PFSK-1 (cell line): ENCODE results near the gene MPP3.

Experiments used
- FOXP2 ChIP-seq: optimal IDR thresholded peaks from 2 replicates; pipeline ENCODE3; 2011; ENCODE audit warnings: borderline replicate concordance, control low read depth, inconsistent platforms; ENCODE audit not compliant: insufficient read depth; ENCODE audit errors: extremely low read length, extremely low read depth
- POLR2AphosphoS5 ChIP-seq: IDR thresholded peaks from 2 replicates; pipeline ENCODE4 v1.6.1; 2012; ENCODE audit warnings: low read depth, mild to moderate bottlenecking, control low read depth, low read length, moderate library complexity
- SIN3A ChIP-seq: IDR thresholded peaks from 2 replicates; pipeline ENCODE4 v1.6.1; 2012; ENCODE audit warnings: mild to moderate bottlenecking, low read length, moderate library complexity, borderline replicate concordance; ENCODE audit not compliant: insufficient read depth
- TAF1 ChIP-seq: IDR thresholded peaks from 2 replicates; pipeline ENCODE4 v1.6.1; 2012; ENCODE audit warnings: low read length, control low read depth, borderline replicate concordance; ENCODE audit not compliant: insufficient read depth
- TF ChIP-seq, protein P1 (sequence below), 2 experiments: IDR thresholded peaks; 2 replicates each; pipeline versions ENCODE4 v1.6.1 to v1.8.0; 2011 to 2012; ENCODE audit warnings: low read depth in 2 of 2, low read length in 2 of 2, control low read depth in 1 of 2, inconsistent platforms in 1 of 2, mild to moderate bottlenecking in 1 of 2, moderate library complexity in 1 of 2; ENCODE audit not compliant: insufficient read depth in 1 of 2

MPP3 gene

DNA sequence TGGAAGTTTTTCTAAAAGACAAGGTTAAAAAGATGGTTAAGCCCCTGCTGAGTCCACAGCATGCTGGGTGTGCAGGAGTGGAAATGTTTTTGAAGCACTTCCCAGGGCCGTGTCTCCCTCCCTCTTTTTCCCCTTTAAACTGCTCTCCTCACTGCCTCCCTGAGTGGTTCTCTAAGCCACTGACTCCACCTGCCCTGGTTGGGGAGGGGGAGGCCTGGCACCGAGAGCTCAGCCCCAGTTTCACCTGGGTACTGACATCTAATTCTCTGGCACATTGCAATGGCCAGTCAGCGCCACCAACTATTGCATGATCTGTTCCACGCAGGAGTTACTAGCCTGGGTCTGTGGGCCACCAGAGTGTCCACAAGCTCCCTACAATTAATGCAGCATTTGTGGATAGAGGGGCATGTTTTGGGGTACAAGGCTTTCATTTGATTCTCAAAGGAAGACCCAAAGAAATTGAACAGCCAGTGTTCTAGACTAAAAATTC, 22.7 kb downstream of the MPP3 start:
- TF ChIP-seq TAF1: no peak
- TF ChIP-seq, protein P1, sequence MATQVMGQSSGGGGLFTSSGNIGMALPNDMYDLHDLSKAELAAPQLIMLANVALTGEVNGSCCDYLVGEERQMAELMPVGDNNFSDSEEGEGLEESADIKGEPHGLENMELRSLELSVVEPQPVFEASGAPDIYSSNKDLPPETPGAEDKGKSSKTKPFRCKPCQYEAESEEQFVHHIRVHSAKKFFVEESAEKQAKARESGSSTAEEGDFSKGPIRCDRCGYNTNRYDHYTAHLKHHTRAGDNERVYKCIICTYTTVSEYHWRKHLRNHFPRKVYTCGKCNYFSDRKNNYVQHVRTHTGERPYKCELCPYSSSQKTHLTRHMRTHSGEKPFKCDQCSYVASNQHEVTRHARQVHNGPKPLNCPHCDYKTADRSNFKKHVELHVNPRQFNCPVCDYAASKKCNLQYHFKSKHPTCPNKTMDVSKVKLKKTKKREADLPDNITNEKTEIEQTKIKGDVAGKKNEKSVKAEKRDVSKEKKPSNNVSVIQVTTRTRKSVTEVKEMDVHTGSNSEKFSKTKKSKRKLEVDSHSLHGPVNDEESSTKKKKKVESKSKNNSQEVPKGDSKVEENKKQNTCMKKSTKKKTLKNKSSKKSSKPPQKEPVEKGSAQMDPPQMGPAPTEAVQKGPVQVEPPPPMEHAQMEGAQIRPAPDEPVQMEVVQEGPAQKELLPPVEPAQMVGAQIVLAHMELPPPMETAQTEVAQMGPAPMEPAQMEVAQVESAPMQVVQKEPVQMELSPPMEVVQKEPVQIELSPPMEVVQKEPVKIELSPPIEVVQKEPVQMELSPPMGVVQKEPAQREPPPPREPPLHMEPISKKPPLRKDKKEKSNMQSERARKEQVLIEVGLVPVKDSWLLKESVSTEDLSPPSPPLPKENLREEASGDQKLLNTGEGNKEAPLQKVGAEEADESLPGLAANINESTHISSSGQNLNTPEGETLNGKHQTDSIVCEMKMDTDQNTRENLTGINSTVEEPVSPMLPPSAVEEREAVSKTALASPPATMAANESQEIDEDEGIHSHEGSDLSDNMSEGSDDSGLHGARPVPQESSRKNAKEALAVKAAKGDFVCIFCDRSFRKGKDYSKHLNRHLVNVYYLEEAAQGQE (IDR thresholded peaks at IDR 0.05; ENCODE audit: insufficient read depth in 1 of 2, low read depth in 2 of 2, low read length in 2 of 2): no peak
- no peak for TF ChIP-seq SIN3A
- TF ChIP-seq POLR2AphosphoS5: no peak
- TF ChIP-seq FOXP2: no peak

DNA sequence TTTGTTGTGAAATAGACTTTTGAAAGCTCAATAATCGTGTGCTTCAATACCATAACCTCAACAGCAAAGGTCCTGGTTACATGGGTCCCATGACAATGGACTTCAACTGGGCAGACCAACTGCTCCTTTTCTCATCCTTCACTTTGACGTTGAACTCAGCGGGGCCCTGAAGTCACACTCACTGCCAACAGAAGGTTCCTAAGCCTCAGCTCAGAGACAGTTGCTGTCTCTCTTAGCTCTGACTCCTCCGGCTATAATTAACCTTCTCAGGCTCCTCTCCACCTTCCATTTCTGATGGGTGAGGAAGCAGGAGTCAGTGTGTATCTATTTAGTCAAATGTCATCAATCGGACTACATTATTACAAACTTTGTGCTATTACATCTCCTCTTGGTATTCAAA, 23.8 kb downstream of the MPP3 start:
- TF ChIP-seq, protein P1 (IDR thresholded peaks at IDR 0.05; ENCODE audit: insufficient read depth in 1 of 2, low read depth in 2 of 2, low read length in 2 of 2): no peak
- TF ChIP-seq POLR2AphosphoS5 (no peak), FOXP2 (no peak), TAF1 (no peak), SIN3A (no peak)

DNA sequence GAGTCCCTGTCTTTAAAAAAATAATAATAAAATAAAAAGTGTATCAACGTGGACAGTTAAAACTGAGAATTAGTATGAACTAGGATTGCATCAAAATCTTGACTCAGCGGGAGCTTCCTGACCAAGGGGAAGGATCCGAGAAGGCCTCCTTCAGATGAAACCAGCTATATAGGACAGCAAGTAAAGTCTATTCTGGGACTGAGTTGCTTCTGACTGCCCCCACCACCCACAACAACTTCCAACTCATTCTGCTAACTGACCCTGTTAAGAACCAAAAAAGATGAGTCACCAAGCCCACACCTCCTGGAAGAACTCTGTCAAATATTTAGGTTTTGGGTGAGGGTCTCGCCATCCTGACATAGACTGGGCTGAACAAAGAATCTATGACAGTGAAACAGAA, 24.9 kb downstream of the MPP3 start:
- TF ChIP-seq, protein P1 (IDR thresholded peaks at IDR 0.05; ENCODE audit: insufficient read depth in 1 of 2, low read depth in 2 of 2, low read length in 2 of 2): no peak
- TF ChIP-seq FOXP2: no peak
- TF ChIP-seq POLR2AphosphoS5: no peak
- TF ChIP-seq SIN3A: no peak
- no peak for TF ChIP-seq TAF1

DNA sequence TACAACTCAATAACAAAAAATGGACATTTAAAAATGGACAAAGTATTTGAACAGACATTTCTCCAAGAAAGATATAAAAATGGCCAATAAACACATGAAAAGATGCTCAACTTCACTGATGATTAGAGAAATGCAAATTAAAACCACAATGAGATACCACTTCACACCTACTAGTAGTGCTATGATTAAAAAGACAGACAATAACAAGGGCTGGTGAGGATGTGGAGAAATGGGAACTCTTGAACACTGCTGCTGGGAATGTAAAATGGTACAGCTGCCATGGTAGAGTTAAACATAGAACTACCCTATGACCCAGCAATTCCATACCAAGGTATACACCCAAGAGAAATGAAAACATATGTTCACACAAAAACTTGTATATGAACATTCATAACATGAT, 27.8 kb downstream of the MPP3 start:
- TF ChIP-seq SIN3A (no peak), FOXP2 (no peak), TAF1 (no peak)
- TF ChIP-seq, protein P1 (IDR thresholded peaks at IDR 0.05; ENCODE audit: insufficient read depth in 1 of 2, low read depth in 2 of 2, low read length in 2 of 2): no peak

DNA sequence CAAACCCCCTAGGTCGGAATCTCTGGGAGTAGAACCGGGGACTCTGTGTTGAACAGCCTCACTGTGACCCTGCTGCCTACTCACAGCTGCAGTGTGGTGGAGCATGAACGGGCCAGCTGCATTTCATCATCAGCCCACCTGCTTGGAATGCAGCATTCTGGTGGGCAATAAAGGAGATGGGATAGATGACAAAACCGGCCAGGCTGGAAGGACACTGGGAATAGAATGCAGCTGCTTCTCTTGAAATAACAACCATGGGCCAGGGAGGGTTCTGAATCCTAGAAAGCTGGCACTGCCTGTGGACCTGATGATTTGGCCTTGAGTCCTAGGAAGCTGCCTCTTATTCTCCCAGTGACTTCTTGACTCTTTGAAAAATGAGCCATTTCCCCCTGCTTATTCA, 29.2 kb downstream of the MPP3 start:
- TF ChIP-seq SIN3A: no peak
- no peak for TF ChIP-seq FOXP2
